ENCODE measurements around the gene TSHZ3.

Gene TSHZ3

GRCh38 chr19:31282346-31282745 lies 66.9 kb downstream of the TSHZ3 start:
- TF ChIP-seq, protein P1, sequence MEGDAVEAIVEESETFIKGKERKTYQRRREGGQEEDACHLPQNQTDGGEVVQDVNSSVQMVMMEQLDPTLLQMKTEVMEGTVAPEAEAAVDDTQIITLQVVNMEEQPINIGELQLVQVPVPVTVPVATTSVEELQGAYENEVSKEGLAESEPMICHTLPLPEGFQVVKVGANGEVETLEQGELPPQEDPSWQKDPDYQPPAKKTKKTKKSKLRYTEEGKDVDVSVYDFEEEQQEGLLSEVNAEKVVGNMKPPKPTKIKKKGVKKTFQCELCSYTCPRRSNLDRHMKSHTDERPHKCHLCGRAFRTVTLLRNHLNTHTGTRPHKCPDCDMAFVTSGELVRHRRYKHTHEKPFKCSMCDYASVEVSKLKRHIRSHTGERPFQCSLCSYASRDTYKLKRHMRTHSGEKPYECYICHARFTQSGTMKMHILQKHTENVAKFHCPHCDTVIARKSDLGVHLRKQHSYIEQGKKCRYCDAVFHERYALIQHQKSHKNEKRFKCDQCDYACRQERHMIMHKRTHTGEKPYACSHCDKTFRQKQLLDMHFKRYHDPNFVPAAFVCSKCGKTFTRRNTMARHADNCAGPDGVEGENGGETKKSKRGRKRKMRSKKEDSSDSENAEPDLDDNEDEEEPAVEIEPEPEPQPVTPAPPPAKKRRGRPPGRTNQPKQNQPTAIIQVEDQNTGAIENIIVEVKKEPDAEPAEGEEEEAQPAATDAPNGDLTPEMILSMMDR (IDR thresholded peaks at IDR 0.05; ENCODE audit: low read length, missing control alignments), result no peak
- no peak overlapping the region for H3K4me3 ChIP-seq (replicated peaks; ENCODE audit: low read depth, low read length)

GRCh38 chr19:31280287-31281006 lies 68.8 kb downstream of the TSHZ3 start:
- DNase-seq (ENCODE audit: low read depth), result no peak
- H3K4me3 ChIP-seq (replicated peaks; ENCODE audit: low read depth, low read length), result no peak overlapping the region
- TF ChIP-seq, protein P1 (IDR thresholded peaks at IDR 0.05; ENCODE audit: low read length, missing control alignments), result no peak

More at GRCh38 chr19:31282346-31282745, 66.9 kb downstream of the TSHZ3 start:
- no peak for DNase-seq (ENCODE audit: low read depth)

- TF ChIP-seq, protein P1 (IDR thresholded peaks at IDR 0.05; ENCODE audit: low read length, missing control alignments), result no peak
- H3K4me3 ChIP-seq (replicated peaks; ENCODE audit: low read depth, low read length), result no peak overlapping the region
- no peak for DNase-seq (ENCODE audit: low read depth)
These were observed 69.8 kb downstream of the TSHZ3 start for GRCh38 chr19:31279436-31279765.

DNA sequence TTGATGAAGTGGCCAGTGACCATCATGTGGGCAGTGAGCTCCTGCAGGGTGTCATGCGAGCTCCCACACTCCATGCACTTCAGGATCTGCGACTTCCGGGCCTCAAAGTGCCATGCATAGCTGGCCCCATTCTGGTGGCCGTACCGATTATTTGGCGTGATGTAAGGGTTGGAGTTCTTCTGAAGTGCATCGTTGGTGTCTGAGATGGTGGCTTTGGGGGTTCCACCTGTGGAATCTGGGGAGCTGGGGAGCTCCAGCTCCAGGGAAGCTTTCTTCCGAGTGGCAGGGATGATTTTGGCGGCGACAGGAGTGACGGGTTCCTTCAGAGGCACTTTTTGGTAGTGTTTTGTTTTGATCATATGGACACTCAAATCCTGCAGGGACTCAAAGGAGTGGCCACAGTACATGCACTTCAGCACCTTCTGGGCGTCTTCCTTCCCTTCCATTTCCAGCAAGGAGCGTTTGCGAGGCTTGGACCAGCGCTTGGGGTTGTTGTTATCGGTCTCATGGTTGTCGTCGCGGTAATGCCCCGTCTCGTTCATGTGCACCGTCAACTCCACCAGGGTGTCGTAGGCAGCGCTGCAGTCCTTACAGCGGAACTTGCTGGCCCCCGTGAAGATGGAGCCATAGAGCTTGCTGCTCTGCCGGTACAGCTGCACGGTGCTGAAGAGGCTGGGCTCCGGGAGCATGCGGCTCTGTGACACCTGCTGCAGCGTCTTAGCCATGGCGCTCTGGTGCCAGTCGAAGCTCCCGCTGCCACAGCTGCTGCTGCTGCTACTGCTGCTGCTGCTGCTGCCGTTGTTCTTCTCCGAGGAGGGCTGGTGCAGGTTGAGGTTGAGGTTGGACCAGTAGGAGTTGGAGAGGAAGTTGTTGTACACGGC lies 70.4 kb downstream of the TSHZ3 start:
- DNase-seq (ENCODE audit: low read depth), result no peak
- no peak overlapping the region for H3K4me3 ChIP-seq (replicated peaks; ENCODE audit: low read depth, low read length)
- TF ChIP-seq, protein P1 (IDR thresholded peaks at IDR 0.05; ENCODE audit: low read length, missing control alignments), result no peak

DNA sequence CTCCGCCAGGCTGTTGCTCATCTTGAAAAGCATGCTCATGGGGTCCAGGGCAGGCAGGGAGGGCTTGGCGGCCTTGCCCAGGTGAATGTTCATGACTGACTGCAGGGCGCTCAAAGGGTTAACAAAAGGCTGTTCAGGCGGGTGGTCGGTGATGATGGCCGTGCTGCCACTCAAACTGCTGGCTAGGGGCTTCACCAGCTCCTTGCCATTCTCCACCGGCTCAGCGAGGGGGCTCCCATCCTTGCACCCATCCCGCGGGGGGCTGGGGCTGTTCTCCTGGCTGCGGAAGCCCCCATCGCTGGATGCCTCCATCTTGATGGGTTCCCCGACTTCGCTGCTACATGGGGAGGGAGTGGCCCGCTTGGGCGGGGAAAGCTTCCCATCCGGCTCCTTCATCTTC lies 71.7 kb downstream of the TSHZ3 start:
- no peak for DNase-seq (ENCODE audit: low read depth)
- no peak overlapping the region for H3K4me3 ChIP-seq (replicated peaks; ENCODE audit: low read depth, low read length)
- TF ChIP-seq, protein P1 (IDR thresholded peaks at IDR 0.05; ENCODE audit: low read length, missing control alignments), result no peak

- H3K4me3 ChIP-seq (replicated peaks; ENCODE audit: low read depth, low read length), result no peak overlapping the region
- DNase-seq (ENCODE audit: low read depth), result no peak
- TF ChIP-seq, protein P1 (IDR thresholded peaks at IDR 0.05; ENCODE audit: low read length, missing control alignments), result no peak
These were observed 72.4 kb downstream of the TSHZ3 start for GRCh38 chr19:31276831-31277230.

All from fibroblast of pulmonary artery (primary cell).